HepG2 (cell line): ENCODE measurements around the gene HEATR5B. TPM values are rescaled to one million over a fixed set of nuclear protein-coding genes. Genes with fewer than 3 reads are reported as not detected.
A peak's percentile ranks its signal among the peaks of the same experiment; 100 is the strongest.

ENCODE experiments used
- DNMT3B ChIP-seq: conservative IDR thresholded peaks from 2 replicates; pipeline ENCODE4 v1.6.1; 2016; ENCODE audit warnings: missing biosample characterization, control low read depth
- HOXA3 ChIP-seq: sonication (generic); formaldehyde crosslinking; IDR thresholded peaks from 2 replicates; pipeline ENCODE4 v1.5.0; 2020; ENCODE audit warnings: missing genetic modification reagents
- IKZF5 ChIP-seq: IDR thresholded peaks from 2 replicates; pipeline ENCODE4 v1.6.1; 2018; ENCODE audit warnings: missing genetic modification reagents, mild to moderate bottlenecking, missing compliant biosample characterization
- KAT7 ChIP-seq: IDR thresholded peaks from 2 replicates; pipeline ENCODE4 v1.6.1; 2018; ENCODE audit warnings: borderline replicate concordance, missing compliant biosample characterization
- KDM2A ChIP-seq: sonication (generic); formaldehyde crosslinking; IDR thresholded peaks from 2 replicates; pipeline ENCODE4 v1.4.0; 2020; ENCODE audit warnings: low read depth, missing genetic modification reagents, borderline replicate concordance
- PAF1 ChIP-seq: IDR thresholded peaks from 2 replicates; pipeline ENCODE4 v1.6.1; 2016; ENCODE audit warnings: missing genetic modification reagents, missing compliant biosample characterization
- POLR2G ChIP-seq: fragments of 200-400 bp; formaldehyde crosslinking; IDR thresholded peaks from 2 replicates; pipeline ENCODE4 v1.6.1; 2018; ENCODE audit warnings: mild to moderate bottlenecking, low read depth, low read length, moderate library complexity
- SNAPC4 ChIP-seq: sonication (generic); formaldehyde crosslinking; IDR thresholded peaks from 2 replicates; pipeline ENCODE4 v1.4.0; 2020; ENCODE audit warnings: mild to moderate bottlenecking, missing genetic modification reagents
- SOX13 ChIP-seq, 3 experiments: fragments of 450-650 bp in 1 of 3; sonication (generic) in 1 of 3; formaldehyde crosslinking in 1 of 3; IDR thresholded peaks in 2 of 3; conservative IDR thresholded peaks in 1 of 3; 2 replicates each; pipeline versions ENCODE4 v1.5.0 to v1.6.1; 2016 to 2020; ENCODE audit warnings: antibody characterized with exemption in 1 of 3, mild to moderate bottlenecking in 1 of 3, missing compliant biosample characterization in 1 of 3, missing genetic modification reagents in 1 of 3, moderate library complexity in 1 of 3
- SOX5 ChIP-seq: IDR thresholded peaks from 2 replicates; pipeline ENCODE4 v1.6.1; 2016; ENCODE audit warnings: borderline replicate concordance
- TFDP1 ChIP-seq: IDR thresholded peaks from 2 replicates; pipeline ENCODE4 v1.6.1; 2016; ENCODE audit warnings: missing compliant biosample characterization, missing genetic modification reagents, borderline replicate concordance
- THAP9 ChIP-seq: sonication (generic); formaldehyde crosslinking; IDR thresholded peaks from 2 replicates; pipeline ENCODE4; 2020; ENCODE audit warnings: missing genetic modification reagents, mild to moderate bottlenecking, borderline replicate concordance
- TOPORS ChIP-seq: sonication (generic); formaldehyde crosslinking; IDR thresholded peaks from 2 replicates; pipeline ENCODE4 v1.8.0; 2023; ENCODE audit warnings: mild to moderate bottlenecking, missing genetic modification reagents
- ZNF761 ChIP-seq: sonication (generic); formaldehyde crosslinking; conservative IDR thresholded peaks from 2 replicates; pipeline ENCODE4 v1.4.0; 2020; ENCODE audit warnings: mild to moderate bottlenecking, missing genetic modification reagents
- polyA plus RNA-seq, 8 experiments: library from polyadenylated mRNA; depleted of rRNA in 3 of 8; stranded (reverse) in 7 of 8; unstranded in 1 of 8; fragments of >200 nt; fragmentation: Illumina TruSeq in 4 of 8; extraction: Trizol in 4 of 8; gene quantifications; 2 replicates each; pipeline versions ENCODE4 v1.2.1 to v1.2.3, GENCODE V29; 2011 to 2016; ENCODE audit warnings: low read depth in 4 of 8, missing spikeins in 1 of 8, mixed read lengths in 1 of 8; ENCODE audit not compliant: insufficient read depth in 1 of 8
- total RNA-seq, 5 experiments: library from RNA; depleted of rRNA; stranded (reverse); fragments of >200 nt; fragmentation: Illumina TruSeq; extraction: Trizol; gene quantifications; 2 replicates each; pipeline ENCODE4 v1.2.3, GENCODE V29; 2016; ENCODE audit warnings: low read depth in 1 of 5
- TF ChIP-seq, protein P1 (sequence below): sonication (generic); formaldehyde crosslinking; IDR thresholded peaks from 2 replicates; pipeline ENCODE4 v1.8.0; 2022; ENCODE audit warnings: mild to moderate bottlenecking, missing genetic modification reagents, moderate library complexity

HEATR5B gene
- total and polyA plus RNA-seq, 2 of the 13 experiments (the other 11 are each of a cell fraction or from before 2014, with no cell fraction given), result 12.7 to 16.3 TPM

DNA sequence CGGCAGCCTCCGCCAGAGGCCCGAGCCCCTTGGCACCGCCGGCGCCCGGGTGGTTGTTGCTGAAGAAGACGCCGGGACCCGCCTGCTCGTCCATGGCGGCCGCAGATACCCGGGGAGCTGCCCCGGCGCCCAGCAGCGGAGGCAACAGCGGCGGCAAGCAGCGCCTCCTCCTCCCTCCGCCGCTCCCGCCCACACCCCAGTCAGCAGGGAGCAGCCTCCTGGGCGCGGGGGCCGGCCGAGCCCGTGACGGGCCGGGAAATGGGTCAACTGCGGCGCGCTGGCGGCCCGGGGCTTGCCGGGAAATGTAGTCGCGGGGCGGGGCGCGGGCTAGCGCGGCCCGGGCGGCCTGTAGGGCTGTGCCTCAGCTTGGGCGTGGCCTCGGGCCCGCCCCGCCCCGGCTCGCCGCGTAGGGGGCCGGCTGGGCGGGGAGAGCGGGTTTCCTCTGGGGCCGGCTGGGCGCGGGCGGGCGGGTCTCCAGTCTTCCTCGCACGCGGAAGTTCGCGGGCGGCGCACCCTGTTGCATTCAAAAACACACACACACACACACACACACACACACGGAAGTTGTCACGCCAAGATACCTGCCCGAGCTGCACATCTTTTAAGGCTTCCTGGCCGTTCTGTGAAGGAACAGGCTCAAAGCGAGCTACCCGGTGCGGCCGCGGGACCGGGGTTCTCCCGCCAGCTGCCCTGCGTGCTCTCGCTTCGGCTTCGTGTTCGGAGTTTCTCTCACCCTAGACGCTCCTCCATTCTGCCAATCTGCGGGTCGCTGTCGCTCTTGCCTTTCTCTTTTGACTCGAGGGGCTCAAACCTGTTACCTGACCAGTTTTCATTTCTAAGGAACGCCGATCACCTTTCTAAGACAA, 117.6 kb downstream of the HEATR5B start, which contains the start of gene STRN (continued):
- 0 out of 2 replicates have a peak, but pooled peaks have one; percentile 75 for TF ChIP-seq SNAPC4 (CRISPR knock-in tag)
- peak; percentile 76 for TF ChIP-seq HOXA3
- TF ChIP-seq IKZF5 (CRISPR knock-in tag), result peak; percentile 32; the same call in 1 of the 2 replicates
- TF ChIP-seq SOX5, result peak; percentile 32; the same call in 1 of the 2 replicates
- 0 out of 2 replicates have a peak, but pooled peaks have one; percentile 12 for TF ChIP-seq DNMT3B (CRISPR knock-in tag)
- peak; percentile 75; the same call in 1 of the 2 replicates for TF ChIP-seq ZNF761 (CRISPR knock-in tag)
- no peak for TF ChIP-seq PAF1 (CRISPR knock-in tag)
- peak; percentile 47; the same call in 1 of the 2 replicates for TF ChIP-seq SOX13 (IDR thresholded peaks at IDR 0.05)
- TF ChIP-seq SOX13 (CRISPR knock-in tag; conservative IDR thresholded peaks at IDR 0.05 in 1 of 2, IDR thresholded peaks at IDR 0.05 in 1 of 2), result no peak; a peak in 2 of 4 replicates
- TF ChIP-seq KAT7 (CRISPR knock-in tag), result peak; percentile 75
- TF ChIP-seq TFDP1 (CRISPR knock-in tag), result peak; percentile 62
- peak; percentile 83 for TF ChIP-seq POLR2G
- TF ChIP-seq TOPORS (CRISPR knock-in tag), result 0 out of 2 replicates have a peak, but pooled peaks have one; percentile 38
- TF ChIP-seq THAP9 (CRISPR knock-in tag), result peak; percentile 68; the same call in 1 of the 2 replicates
- peak; percentile 68 for TF ChIP-seq KDM2A (CRISPR knock-in tag)
- TF ChIP-seq, protein P1, sequence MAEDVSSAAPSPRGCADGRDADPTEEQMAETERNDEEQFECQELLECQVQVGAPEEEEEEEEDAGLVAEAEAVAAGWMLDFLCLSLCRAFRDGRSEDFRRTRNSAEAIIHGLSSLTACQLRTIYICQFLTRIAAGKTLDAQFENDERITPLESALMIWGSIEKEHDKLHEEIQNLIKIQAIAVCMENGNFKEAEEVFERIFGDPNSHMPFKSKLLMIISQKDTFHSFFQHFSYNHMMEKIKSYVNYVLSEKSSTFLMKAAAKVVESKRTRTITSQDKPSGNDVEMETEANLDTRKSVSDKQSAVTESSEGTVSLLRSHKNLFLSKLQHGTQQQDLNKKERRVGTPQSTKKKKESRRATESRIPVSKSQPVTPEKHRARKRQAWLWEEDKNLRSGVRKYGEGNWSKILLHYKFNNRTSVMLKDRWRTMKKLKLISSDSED (CRISPR knock-in tag), result no peak
